Vagina (tissue), 2 donors: ENCODE data around the gene PACS1. TPM values are rescaled to one million over a fixed set of nuclear protein-coding genes. Genes with fewer than 3 reads are reported as not detected.

ENCODE experiments used
- DNase-seq, 2 donors: peaks; one replicate each; pipeline ENCODE4 v3.0.0-alpha.2; 2017; ENCODE audit errors: extremely low spot score in 2 of 2
- H3K27ac ChIP-seq: fragments of 200-600 bp; sonication (generic); one replicate; pipeline ENCODE4 v1.5.1; 2019
- H3K27me3 ChIP-seq: fragments of 200-600 bp; sonication (generic); one replicate; pipeline ENCODE4 v1.5.1; 2019
- H3K36me3 ChIP-seq, 2 donors: fragments of 200-600 bp; sonication (generic); one replicate each; pipeline ENCODE4 v1.5.1; 2017 to 2019
- H3K4me1 ChIP-seq: fragments of 200-600 bp; sonication (generic); one replicate; pipeline ENCODE4 v1.5.1; 2019
- H3K4me3 ChIP-seq, 2 donors: fragments of 200-600 bp; sonication (generic); 1 replicate in 1 of 2; 2 replicates in 1 of 2; pipeline ENCODE4 v1.5.1; 2016 to 2019
- H3K9me3 ChIP-seq: fragments of 200-600 bp; sonication (generic); one replicate; pipeline ENCODE4 v1.5.1; 2019
- POLR2A ChIP-seq, 2 donors: fragments of 450-650 bp; IDR thresholded peaks; one replicate each; pipeline ENCODE4 v1.6.1; 2017; ENCODE audit warnings: antibody characterized with exemption in 2 of 2, mild to moderate bottlenecking in 2 of 2, moderate library complexity in 2 of 2
- POLR2AphosphoS5 ChIP-seq, 2 donors: sonication (generic); formaldehyde crosslinking; IDR thresholded peaks; one replicate each; pipeline ENCODE4 v1.9.0; 2017; ENCODE audit warnings: antibody characterized with exemption in 2 of 2, mild to moderate bottlenecking in 2 of 2, low read depth in 1 of 2; ENCODE audit not compliant: insufficient read depth in 1 of 2
- intact Hi-C: fragments of 100-400 bp; cut with DNase I; formaldehyde crosslinking; loops from one replicate; pipeline ENCODE4 v1.15.1; 2023
- total RNA-seq: library from RNA; depleted of rRNA; stranded (reverse); fragments of >200 nt; gene quantifications from one replicate; pipeline ENCODE4 v1.2.3, GENCODE V29; 2016
- TF ChIP-seq, protein P1 (sequence below), 3 experiments: fragments of 450-650 bp in 2 of 3; fragments of 200-600 bp in 1 of 3; sonication (generic) in 1 of 3; IDR thresholded peaks; one replicate each; pipeline ENCODE4 v1.5.1; 2017 to 2019; ENCODE audit warnings: antibody characterized with exemption in 3 of 3, mild to moderate bottlenecking in 2 of 3, moderate library complexity in 2 of 3

Gene PACS1
- total RNA-seq, 1 donor from 2014 or later = 66.0 TPM

DNA sequence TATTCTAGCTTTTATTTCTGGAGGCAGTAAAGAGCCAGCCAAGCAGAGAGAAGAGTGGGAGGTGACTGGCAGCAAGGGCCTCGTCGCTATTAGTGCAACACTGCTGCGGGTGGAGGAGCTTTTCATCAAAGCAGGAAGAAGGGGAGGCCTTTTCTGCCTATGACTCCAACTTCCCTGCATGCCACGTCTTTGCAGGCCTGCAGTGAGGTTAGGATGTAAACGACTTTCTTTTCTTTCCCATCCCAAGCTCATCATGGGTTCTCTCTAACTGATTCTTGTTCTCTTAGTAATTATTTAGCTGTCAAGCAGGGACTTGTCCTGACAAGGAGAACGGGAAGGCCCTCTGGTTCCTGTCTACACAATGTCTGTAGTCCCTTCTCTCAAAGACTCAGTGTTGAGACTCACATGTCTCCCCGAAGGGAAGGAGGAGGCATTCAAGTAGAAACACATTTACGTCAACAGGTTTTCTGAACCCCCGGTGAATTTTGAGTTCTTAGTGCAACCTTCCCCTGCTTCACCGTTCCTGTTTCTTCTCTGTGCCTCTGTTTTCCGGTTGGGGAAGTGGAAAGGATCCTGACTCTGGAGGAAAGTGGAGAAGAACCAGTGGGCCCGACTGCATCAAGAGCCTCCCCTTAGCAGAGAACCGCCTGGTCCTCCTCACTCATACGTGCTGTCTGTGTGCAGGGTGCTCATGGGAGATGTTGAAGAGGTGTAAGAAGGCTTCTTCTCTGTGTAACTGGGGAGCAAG lies 56.9 kb downstream of the PACS1 start:
- intact Hi-C loops = no loop called here
- no peaks in the 10 kb centered on the region for H3K9me3 ChIP-seq
- H3K36me3 ChIP-seq = no peaks in the 10 kb centered on the region
- no peak for DNase-seq
- H3K4me3 ChIP-seq = peak overlapping the region in 1 of 2 donors; percentile 0
- H3K27me3 ChIP-seq = no peaks in the 10 kb centered on the region
- peak overlapping the region; percentile 77 for H3K27ac ChIP-seq
- TF ChIP-seq, protein P1, sequence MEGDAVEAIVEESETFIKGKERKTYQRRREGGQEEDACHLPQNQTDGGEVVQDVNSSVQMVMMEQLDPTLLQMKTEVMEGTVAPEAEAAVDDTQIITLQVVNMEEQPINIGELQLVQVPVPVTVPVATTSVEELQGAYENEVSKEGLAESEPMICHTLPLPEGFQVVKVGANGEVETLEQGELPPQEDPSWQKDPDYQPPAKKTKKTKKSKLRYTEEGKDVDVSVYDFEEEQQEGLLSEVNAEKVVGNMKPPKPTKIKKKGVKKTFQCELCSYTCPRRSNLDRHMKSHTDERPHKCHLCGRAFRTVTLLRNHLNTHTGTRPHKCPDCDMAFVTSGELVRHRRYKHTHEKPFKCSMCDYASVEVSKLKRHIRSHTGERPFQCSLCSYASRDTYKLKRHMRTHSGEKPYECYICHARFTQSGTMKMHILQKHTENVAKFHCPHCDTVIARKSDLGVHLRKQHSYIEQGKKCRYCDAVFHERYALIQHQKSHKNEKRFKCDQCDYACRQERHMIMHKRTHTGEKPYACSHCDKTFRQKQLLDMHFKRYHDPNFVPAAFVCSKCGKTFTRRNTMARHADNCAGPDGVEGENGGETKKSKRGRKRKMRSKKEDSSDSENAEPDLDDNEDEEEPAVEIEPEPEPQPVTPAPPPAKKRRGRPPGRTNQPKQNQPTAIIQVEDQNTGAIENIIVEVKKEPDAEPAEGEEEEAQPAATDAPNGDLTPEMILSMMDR (IDR thresholded peaks at IDR 0.05) = no peak
- TF ChIP-seq POLR2AphosphoS5 (IDR thresholded peaks at IDR 0.05; ENCODE audit: insufficient read depth in 1 of 2, low read depth in 1 of 2) (no peak), POLR2A (IDR thresholded peaks at IDR 0.05) (no peak)
- H3K4me1 ChIP-seq = peaks cover 38% of the 10 kb centered on the region

DNA sequence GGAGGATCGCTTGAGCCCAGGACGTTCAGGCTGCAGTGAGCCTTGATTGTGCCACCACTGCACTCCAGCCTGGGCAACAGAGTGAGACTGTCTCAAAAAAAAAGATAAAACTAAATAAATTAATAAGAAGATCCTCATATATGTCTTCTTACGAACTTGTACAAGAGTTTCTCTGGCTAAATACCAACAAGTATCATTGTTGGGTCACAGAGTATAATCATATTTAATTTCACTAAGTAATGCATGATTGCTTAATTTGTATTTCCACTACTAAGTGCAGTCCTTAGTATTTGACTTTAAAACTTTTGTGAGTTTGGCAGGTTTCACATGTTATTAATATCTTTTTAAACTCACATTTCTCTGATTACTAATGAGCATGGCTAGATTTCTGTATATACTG lies 60.9 kb downstream of the PACS1 start:
- Histone ChIP-seq H3K4me3 (no peak overlapping the region), H3K27ac (no peak overlapping the region), H3K9me3 (no peaks in the 10 kb centered on the region), H3K4me1 (peaks cover 23% of the 10 kb centered on the region), H3K36me3 (no peaks in the 10 kb centered on the region), H3K27me3 (no peaks in the 10 kb centered on the region)
- TF ChIP-seq POLR2A (IDR thresholded peaks at IDR 0.05) (no peak), POLR2AphosphoS5 (IDR thresholded peaks at IDR 0.05; ENCODE audit: insufficient read depth in 1 of 2, low read depth in 1 of 2) (no peak)
- TF ChIP-seq, protein P1 (IDR thresholded peaks at IDR 0.05) = no peak
- DNase-seq = no peak
- intact Hi-C loops = no loop called here

DNA sequence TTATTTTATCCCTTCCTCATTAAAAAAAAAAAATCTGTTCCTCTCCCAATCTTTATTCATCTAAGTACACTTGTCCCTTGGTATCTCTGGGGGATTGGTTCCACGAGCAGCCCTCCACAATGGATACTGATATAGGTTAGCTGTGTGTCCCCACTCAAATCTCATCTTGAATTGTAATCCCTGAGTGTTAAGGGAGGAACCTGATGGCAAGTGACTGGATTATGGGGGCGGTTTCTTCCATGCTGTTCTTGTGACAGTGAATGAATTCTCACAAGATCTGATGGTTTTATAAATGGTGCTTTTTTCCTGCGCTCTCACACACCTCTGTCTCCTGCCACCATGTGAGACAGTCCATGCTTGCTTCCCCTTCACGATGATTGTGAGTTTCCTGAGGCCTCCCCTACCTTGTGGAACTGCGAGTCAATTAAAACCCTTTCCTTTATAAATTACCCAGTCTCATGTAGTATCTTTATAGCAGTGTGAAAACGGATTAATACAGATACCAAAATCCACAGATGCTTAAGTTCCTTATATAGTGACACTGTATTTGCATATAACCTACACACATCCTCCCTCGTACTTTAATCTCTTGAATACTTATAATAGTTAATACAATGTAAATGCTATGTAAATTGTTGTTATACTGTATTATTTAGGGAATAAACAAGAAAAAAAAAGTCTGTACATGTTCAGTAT lies 62.0 kb downstream of the PACS1 start:
- H3K4me1 ChIP-seq = peaks cover 11% of the 10 kb centered on the region
- no peak for DNase-seq
- intact Hi-C loops = no loop called here
- no peaks in the 10 kb centered on the region for H3K9me3 ChIP-seq
- no peak for TF ChIP-seq POLR2AphosphoS5 (IDR thresholded peaks at IDR 0.05; ENCODE audit: insufficient read depth in 1 of 2, low read depth in 1 of 2)
- TF ChIP-seq POLR2A (IDR thresholded peaks at IDR 0.05) = no peak
- TF ChIP-seq, protein P1 (IDR thresholded peaks at IDR 0.05) = no peak
- no peak overlapping the region for H3K27ac ChIP-seq
- H3K36me3 ChIP-seq = no peaks in the 10 kb centered on the region
- no peaks in the 10 kb centered on the region for H3K27me3 ChIP-seq
- H3K4me3 ChIP-seq = no peak overlapping the region

DNA sequence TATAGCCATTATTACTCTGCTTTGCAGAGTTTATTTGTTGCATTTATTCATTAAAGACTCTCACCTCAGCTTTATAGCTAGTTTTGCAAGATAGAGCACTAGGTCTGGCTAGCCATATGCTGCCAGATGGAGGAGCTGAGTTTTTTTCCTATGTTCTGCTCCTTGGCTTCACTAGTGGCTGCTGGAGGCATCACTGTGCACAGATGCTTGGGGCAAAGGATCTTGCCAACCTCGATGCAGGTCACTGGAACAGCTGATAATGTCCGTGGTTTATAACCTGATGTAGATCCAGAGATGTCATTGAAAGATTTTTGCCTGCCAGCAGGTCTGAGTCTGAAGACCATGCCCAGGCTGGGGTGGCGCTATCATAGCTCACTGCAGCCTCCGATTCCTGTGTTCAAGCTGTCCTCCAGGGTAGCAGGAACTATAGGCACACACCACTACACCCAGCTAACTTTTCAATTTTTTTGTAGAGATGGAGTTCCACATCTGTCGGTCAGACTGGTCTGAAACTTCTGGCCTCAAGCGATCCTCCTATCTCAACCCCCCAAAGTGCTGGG lies 63.2 kb downstream of the PACS1 start:
- H3K27me3 ChIP-seq = no peaks in the 10 kb centered on the region
- intact Hi-C loops = no loop called here

More for the DNA sequence above, 63.2 kb downstream of the PACS1 start:
- no peaks in the 10 kb centered on the region for H3K9me3 ChIP-seq
- no peak overlapping the region for H3K27ac ChIP-seq
- no peak for DNase-seq
- TF ChIP-seq POLR2AphosphoS5 (IDR thresholded peaks at IDR 0.05; ENCODE audit: insufficient read depth in 1 of 2, low read depth in 1 of 2) = no peak
- TF ChIP-seq, protein P1 (IDR thresholded peaks at IDR 0.05) = no peak
- no peak for TF ChIP-seq POLR2A (IDR thresholded peaks at IDR 0.05)
- no peaks in the 10 kb centered on the region for H3K36me3 ChIP-seq
- H3K4me1 ChIP-seq = no peaks in the 10 kb centered on the region
- H3K4me3 ChIP-seq = no peak overlapping the region
